BJ (cell line): Measurements from ENCODE around the gene MALRD1. TPM values are rescaled to one million over a fixed set of nuclear protein-coding genes. Genes with fewer than 3 reads are reported as not detected.

Experiments used
- CTCF ChIA-PET: fragments of 350-600 bp; formaldehyde crosslinking; extraction: SDS; loops from one replicate; lab custom pipeline; 2021; ENCODE audit warnings: antibody characterized with exemption, inconsistent platforms; lab: Yijun Ruan, JAX
- POLR2A ChIA-PET: fragments of 300-600 bp; sonication (Branson Sonifier 250); formaldehyde crosslinking; extraction: SDS; loops from one replicate; lab custom pipeline; 2021; ENCODE audit warnings: antibody characterized with exemption; lab: Charles Lee
- DNase-seq: peaks from one replicate; pipeline ENCODE4 v3.0.0-alpha.2; 2011; ENCODE audit warnings: low read depth
- H3K27me3 ChIP-seq: 2 replicates; pipeline ENCODE4 v1.6.0; 2011; ENCODE audit warnings: low read length; ENCODE audit not compliant: control insufficient read depth, insufficient read depth
- H3K36me3 ChIP-seq: 2 replicates; pipeline ENCODE4 v1.5.1; 2011; ENCODE audit warnings: low read length; ENCODE audit not compliant: control insufficient read depth, insufficient read depth
- H3K4me3 ChIP-seq: 2 replicates; pipeline ENCODE4 v1.5.1; 2011; ENCODE audit warnings: low read depth, mild to moderate bottlenecking, control low read depth, low read length
- CTCF ChIP-seq: IDR thresholded peaks from 2 replicates; pipeline ENCODE4 v1.5.1; 2011; ENCODE audit warnings: low read depth, mild to moderate bottlenecking, control low read depth, inconsistent platforms, low read length, moderate library complexity; ENCODE audit not compliant: insufficient read depth
- polyA plus RNA-seq: library from polyadenylated mRNA; depleted of rRNA; stranded (reverse); fragments of >200 nt; gene quantifications from 2 replicates; pipeline ENCODE4 v1.2.3, GENCODE V29; 2011

MALRD1 gene
- polyA plus RNA-seq, 1 experiment: not detected

GRCh38 chr10:19592276-19592675 is 543.7 kb downstream of the MALRD1 start:
- Histone ChIP-seq H3K4me3 (no peak overlapping the region), H3K27me3 (no peaks in the 10 kb centered on the region), H3K36me3 (no peaks in the 10 kb centered on the region)
- no peak for DNase-seq
- ChIA-PET POLR2A (no interaction called here), CTCF (no interaction called here)
- no peak for TF ChIP-seq CTCF

- ChIA-PET POLR2A (no interaction called here), CTCF (no interaction called here)
- H3K36me3 ChIP-seq: no peaks in the 10 kb centered on the region
- no peak for DNase-seq
- H3K27me3 ChIP-seq: no peaks in the 10 kb centered on the region
- no peak for TF ChIP-seq CTCF
- no peak overlapping the region for H3K4me3 ChIP-seq
These were observed 546.7 kb downstream of the MALRD1 start for GRCh38 chr10:19595212-19595845.

GRCh38 chr10:19605806-19606205 is 557.2 kb downstream of the MALRD1 start:
- CTCF ChIA-PET: no interaction called here
- Histone ChIP-seq H3K36me3 (no peaks in the 10 kb centered on the region), H3K27me3 (no peaks in the 10 kb centered on the region), H3K4me3 (no peak overlapping the region)
- POLR2A ChIA-PET: no interaction called here
- no peak for TF ChIP-seq CTCF
- DNase-seq: no peak

- DNase-seq: no peak
- TF ChIP-seq CTCF: no peak
- H3K4me3 ChIP-seq: no peak overlapping the region
- no peaks in the 10 kb centered on the region for H3K36me3 ChIP-seq
- CTCF ChIA-PET: no interaction called here
- POLR2A ChIA-PET: no interaction called here
- no peaks in the 10 kb centered on the region for H3K27me3 ChIP-seq
These were observed 558.4 kb downstream of the MALRD1 start for GRCh38 chr10:19606968-19607367.

GRCh38 chr10:19611775-19612174 is 563.2 kb downstream of the MALRD1 start:
- no peaks in the 10 kb centered on the region for H3K36me3 ChIP-seq
- ChIA-PET POLR2A (no interaction called here), CTCF (interaction anchor here (0.7 to 1.1 kb wide), 2 partner anchors 18 to 177 kb away, joined by 3 to 4 read pairs; no protein-coding TSS in a partner anchor)
- no peak for DNase-seq
- TF ChIP-seq CTCF: no peak
- H3K4me3 ChIP-seq: no peak overlapping the region
- no peaks in the 10 kb centered on the region for H3K27me3 ChIP-seq
